A673 (cell line): ENCODE data around the gene FAAP24. TPM values are rescaled to one million over a fixed set of nuclear protein-coding genes. Genes with fewer than 3 reads are reported as not detected.
"Not testable (repeated sequence)": the region's sequence is repeated elsewhere in the genome, so short reads cannot be mapped to it uniquely, and the experiment has no call there.

Experiments used
- BruUV-seq: library from RNA; stranded (reverse); fragments of 400-500 nt; replicated peaks from 2 replicates; lab custom pipeline; 2021; lab: Mats Ljungman, UMichigan
- CTCF ChIA-PET: fragments of 300-600 bp; sonication (Branson Sonifier 250); formaldehyde crosslinking; loops from one replicate; lab custom pipeline; 2022; ENCODE audit warnings: antibody characterized with exemption; lab: Charles Lee
- POLR2A ChIA-PET: fragments of 300-600 bp; sonication (Branson Sonifier 250); formaldehyde crosslinking; loops from one replicate; lab custom pipeline; 2022; ENCODE audit warnings: antibody characterized with exemption; ENCODE audit not compliant: low non-redundant PET; lab: Charles Lee
- DNase-seq: peaks from one replicate; pipeline ENCODE4 v3.0.0-alpha.2; 2015; ENCODE audit warnings: low spot score
- H3K27ac ChIP-seq: fragments of 200-600 bp; sonication (generic); 2 replicates; pipeline ENCODE4 v1.5.1; 2016; ENCODE audit warnings: mixed run types, low read depth, mild to moderate bottlenecking, mixed read lengths, antibody characterized with exemption, low read length; ENCODE audit not compliant: poor library complexity, severe bottlenecking
- H3K27me3 ChIP-seq: fragments of 200-600 bp; sonication (generic); replicated peaks from 2 replicates; pipeline ENCODE4 v1.6.1; 2017; ENCODE audit warnings: mixed run types, low read depth, mild to moderate bottlenecking, mixed read lengths, antibody characterized with exemption, low read length; ENCODE audit not compliant: insufficient read depth, poor library complexity
- H3K36me3 ChIP-seq: fragments of 200-600 bp; sonication (generic); 2 replicates; pipeline ENCODE4 v1.6.1; 2016; ENCODE audit warnings: mixed run types, mild to moderate bottlenecking, mixed read lengths, antibody characterized with exemption, low read length; ENCODE audit not compliant: insufficient read depth, poor library complexity, severe bottlenecking
- H3K4me1 ChIP-seq: fragments of 200-600 bp; sonication (generic); 2 replicates; pipeline ENCODE4 v1.6.1; 2017; ENCODE audit warnings: mixed run types, mild to moderate bottlenecking, mixed read lengths, antibody characterized with exemption, low read length; ENCODE audit not compliant: insufficient read depth, poor library complexity, severe bottlenecking
- H3K4me3 ChIP-seq: fragments of 200-600 bp; sonication (generic); 2 replicates; pipeline ENCODE4 v1.5.1; 2016; ENCODE audit warnings: low read depth, mixed run types, mild to moderate bottlenecking, mixed read lengths, low read length; ENCODE audit not compliant: poor library complexity, severe bottlenecking
- H3K9me3 ChIP-seq: fragments of 200-600 bp; sonication (generic); 2 replicates; pipeline ENCODE4 v1.6.1; 2016; ENCODE audit warnings: mixed run types, low read depth, mild to moderate bottlenecking, mixed read lengths, antibody characterized with exemption, low read length; ENCODE audit not compliant: poor library complexity, severe bottlenecking
- EZH2 ChIP-seq: fragments of 200-600 bp; sonication (generic); IDR thresholded peaks from 2 replicates; pipeline ENCODE4 v1.6.1; 2017; ENCODE audit warnings: borderline replicate concordance, low read depth, mild to moderate bottlenecking, mixed read lengths, antibody characterized with exemption, low read length; ENCODE audit not compliant: poor library complexity, severe bottlenecking
- intact Hi-C: fragments of 100-400 bp; cut with micrococcal nuclease; formaldehyde crosslinking; loops from one replicate; pipeline ENCODE4 v1.10.0; 2022; ENCODE audit not compliant: unreplicated experiment
- total RNA-seq: library from RNA; stranded (reverse); gene quantifications from 2 replicates; pipeline ENCODE4 v1.2.3, GENCODE V29; 2021
- TF ChIP-seq, protein P1 (sequence below): fragments of 300-800, 200-600 bp; sonication (generic); conservative IDR thresholded peaks from 2 replicates; pipeline ENCODE4 v1.5.1; 2017; ENCODE audit warnings: low read depth, mild to moderate bottlenecking, antibody characterized with exemption, low read length, moderate library complexity, mixed read lengths

The FAAP24 gene
- total RNA-seq, 1 experiment from 2014 or later = 10.0 TPM

DNA sequence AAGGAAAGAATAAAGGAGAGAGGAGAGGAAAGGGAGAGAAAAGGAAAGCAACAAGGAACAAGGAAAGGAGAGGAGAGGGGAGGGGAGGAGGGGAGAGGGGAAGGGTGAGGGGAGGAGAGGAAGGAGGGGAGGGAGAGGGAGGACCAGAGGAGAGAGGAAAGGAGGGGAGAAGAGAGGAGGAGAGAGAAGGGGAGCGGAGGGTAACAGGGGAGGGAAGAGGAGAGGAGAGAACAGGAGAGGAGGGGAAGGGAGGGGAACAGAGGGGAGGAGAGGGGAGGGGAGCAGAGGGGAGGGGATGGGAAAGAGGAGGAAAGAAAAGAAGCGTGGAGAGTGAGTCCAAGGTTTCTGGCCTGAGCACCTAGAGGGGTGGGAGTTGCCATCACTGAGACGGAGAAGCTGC, 26.7 kb downstream of the FAAP24 start:
- CTCF ChIA-PET = no interaction called here

DNA sequence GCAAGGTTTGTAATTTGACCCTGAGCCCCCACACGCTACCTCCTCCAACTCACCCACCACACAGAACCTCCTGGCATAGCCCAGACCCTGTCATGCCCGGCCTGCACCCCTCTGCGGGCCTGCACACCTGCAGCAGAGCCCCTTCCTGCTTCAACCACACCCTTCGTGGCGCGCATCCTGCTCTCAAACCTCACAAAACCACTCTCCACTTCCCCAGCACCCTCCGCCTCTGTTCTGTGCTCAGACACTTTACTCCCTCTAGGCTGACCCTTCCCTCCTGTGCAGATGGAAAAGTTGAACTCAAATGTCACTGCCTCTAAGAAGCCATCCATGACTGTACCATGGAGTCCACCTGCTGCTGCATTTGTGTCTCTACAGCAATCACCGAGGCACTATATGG, 28.5 kb downstream of the FAAP24 start:
- Histone ChIP-seq H3K27me3 (no peaks in the 10 kb centered on the region), H3K36me3 (peaks cover 3% of the 10 kb centered on the region), H3K27ac (no peak overlapping the region), H3K4me3 (no peak overlapping the region), H3K9me3 (no peaks in the 10 kb centered on the region), H3K4me1 (no peaks in the 10 kb centered on the region)
- no peak for TF ChIP-seq EZH2
- TF ChIP-seq, protein P1, sequence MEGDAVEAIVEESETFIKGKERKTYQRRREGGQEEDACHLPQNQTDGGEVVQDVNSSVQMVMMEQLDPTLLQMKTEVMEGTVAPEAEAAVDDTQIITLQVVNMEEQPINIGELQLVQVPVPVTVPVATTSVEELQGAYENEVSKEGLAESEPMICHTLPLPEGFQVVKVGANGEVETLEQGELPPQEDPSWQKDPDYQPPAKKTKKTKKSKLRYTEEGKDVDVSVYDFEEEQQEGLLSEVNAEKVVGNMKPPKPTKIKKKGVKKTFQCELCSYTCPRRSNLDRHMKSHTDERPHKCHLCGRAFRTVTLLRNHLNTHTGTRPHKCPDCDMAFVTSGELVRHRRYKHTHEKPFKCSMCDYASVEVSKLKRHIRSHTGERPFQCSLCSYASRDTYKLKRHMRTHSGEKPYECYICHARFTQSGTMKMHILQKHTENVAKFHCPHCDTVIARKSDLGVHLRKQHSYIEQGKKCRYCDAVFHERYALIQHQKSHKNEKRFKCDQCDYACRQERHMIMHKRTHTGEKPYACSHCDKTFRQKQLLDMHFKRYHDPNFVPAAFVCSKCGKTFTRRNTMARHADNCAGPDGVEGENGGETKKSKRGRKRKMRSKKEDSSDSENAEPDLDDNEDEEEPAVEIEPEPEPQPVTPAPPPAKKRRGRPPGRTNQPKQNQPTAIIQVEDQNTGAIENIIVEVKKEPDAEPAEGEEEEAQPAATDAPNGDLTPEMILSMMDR = no peak
- CTCF ChIA-PET = no interaction called here
- intact Hi-C loops = no loop called here
- DNase-seq = no peak
- BruUV-seq = no TSS peak
- POLR2A ChIA-PET = no interaction called here

More for the DNA sequence above, 26.7 kb downstream of the FAAP24 start:
- no peaks in the 10 kb centered on the region for H3K4me1 ChIP-seq
- DNase-seq = no peak
- no peak overlapping the region for H3K27ac ChIP-seq
- H3K27me3 ChIP-seq = no peaks in the 10 kb centered on the region
- no TSS peak for BruUV-seq
- H3K4me3 ChIP-seq = no peak overlapping the region
- H3K36me3 ChIP-seq = peaks cover 3% of the 10 kb centered on the region
- POLR2A ChIA-PET = no interaction called here
- TF ChIP-seq, protein P1 = no peak
- no peak for TF ChIP-seq EZH2
- H3K9me3 ChIP-seq = no peaks in the 10 kb centered on the region
- intact Hi-C loops = no loop called here

DNA sequence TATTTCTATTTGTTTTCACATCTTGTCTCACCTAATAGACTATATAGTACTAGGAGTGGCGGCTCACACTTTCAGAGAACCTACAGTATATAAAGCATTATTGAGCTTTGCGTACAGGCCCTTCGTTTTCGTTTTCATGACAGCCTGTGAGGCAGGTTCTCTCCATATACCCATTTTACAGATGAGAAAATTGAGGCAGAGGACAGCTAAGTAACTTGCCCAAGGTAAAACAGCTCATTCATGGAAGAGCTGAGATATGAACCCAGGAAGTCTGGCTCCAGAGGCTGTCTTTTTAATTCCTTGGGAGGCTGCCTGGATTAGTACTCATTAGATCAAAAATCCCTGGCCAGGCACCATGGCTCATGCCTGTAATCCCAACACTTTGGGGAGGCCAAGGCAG, 28.9 kb downstream of the FAAP24 start:
- TF ChIP-seq, protein P1 = no peak
- no peak for TF ChIP-seq EZH2
- H3K4me3 ChIP-seq = no peak overlapping the region
- H3K4me1 ChIP-seq = no peaks in the 10 kb centered on the region
- H3K36me3 ChIP-seq = peaks cover 3% of the 10 kb centered on the region
- DNase-seq = no peak
- no peak overlapping the region for H3K27ac ChIP-seq
- CTCF ChIA-PET = no interaction called here
- POLR2A ChIA-PET = no interaction called here
- BruUV-seq = no TSS peak
- H3K27me3 ChIP-seq = no peaks in the 10 kb centered on the region
- H3K9me3 ChIP-seq = no peaks in the 10 kb centered on the region
- intact Hi-C loops = no loop called here

DNA sequence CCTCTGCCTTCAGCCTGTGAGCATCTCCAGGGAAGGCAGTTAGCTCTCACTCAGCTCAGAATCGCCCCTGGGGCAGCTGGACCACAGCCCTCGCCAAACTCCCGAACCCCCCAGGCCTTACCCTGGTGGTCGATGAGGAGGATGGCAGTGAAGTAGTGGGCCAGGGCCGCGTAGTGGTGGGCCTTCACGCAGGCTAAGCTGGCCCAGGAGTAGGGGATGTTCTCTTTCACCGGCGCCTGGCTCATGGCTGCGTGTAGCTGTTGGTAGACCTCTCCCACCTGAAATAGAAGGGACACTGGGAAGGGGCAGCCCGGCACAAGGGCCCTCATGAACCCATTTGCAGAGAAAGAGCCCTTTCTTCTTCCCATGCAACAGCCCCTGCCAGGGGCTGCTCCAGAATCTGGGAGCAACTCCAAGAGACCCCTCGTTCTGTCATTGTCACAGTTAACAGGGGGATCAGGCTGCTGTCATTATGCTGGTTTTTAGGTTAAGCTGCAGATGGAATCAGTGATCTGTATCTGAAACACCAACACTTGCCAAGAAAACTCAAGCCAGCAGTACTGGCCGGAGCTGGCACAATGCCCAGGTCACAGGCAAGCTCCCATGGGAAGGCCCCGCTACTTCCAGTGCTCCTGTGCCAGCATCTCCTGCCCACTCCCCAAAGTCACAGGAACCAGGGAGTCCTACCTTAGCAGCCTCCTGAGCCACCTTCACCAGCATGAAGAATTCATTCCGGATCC, 30.3 kb downstream of the FAAP24 start:
- BruUV-seq, H3K27ac ChIP-seq: not testable (repeated sequence)
- CTCF ChIA-PET = interaction anchor here (0.5 kb wide), 1 partner anchor 89 kb away, joined by 4 read pairs; no protein-coding TSS in a partner anchor

DNA sequence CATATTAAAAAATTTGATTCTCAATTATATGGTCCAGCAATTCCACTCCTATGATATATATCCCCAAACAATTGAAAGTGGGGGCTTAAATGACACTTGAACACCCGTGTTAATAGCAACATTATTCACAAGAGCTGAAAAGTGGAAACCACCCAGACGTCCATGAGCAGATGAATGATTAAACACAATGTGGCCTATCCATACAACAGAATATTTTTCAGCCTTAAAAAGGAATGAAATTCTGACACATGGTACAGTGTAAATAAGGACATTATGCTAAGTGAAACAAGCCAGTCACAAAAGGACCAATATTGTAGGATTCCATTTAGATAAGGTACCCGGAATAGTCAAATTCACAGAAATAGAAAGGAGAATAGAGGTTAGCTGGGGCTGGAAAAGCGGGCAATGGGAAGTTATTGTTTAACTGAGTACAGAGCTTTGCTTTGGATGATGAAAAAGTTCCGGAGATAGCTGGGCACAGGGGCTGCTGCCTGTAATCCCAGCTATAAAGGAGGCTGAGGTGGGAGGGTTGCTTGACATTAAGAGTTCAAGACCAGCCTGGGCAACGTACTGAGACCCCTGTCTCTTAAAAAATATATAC, 31.5 kb downstream of the FAAP24 start:
- CTCF ChIA-PET, H3K27me3 ChIP-seq, POLR2A ChIA-PET, H3K36me3 ChIP-seq, H3K9me3 ChIP-seq, H3K4me3 ChIP-seq, DNase-seq, H3K4me1 ChIP-seq, intact Hi-C loops, BruUV-seq, H3K27ac ChIP-seq: not testable (repeated sequence)

More for the DNA sequence above, 30.3 kb downstream of the FAAP24 start:
- H3K4me3 ChIP-seq, intact Hi-C loops, H3K9me3 ChIP-seq, H3K4me1 ChIP-seq, POLR2A ChIA-PET, H3K36me3 ChIP-seq, DNase-seq, H3K27me3 ChIP-seq: not testable (repeated sequence)
